Stimulated activated CD8-positive, alpha-beta memory T cell treated with anti-CD3 and anti-CD28 coated beads, Interleukin-12 subunit alpha, Interleukin-12 subunit beta, amount 100 ng/mL, for 1 hour (primary cell): Measurements from ENCODE around the gene SBSN.
A peak's percentile ranks its signal among the peaks of the same experiment; 100 is the strongest.

Experiments used
- DNase-seq: peaks from one replicate; pipeline ENCODE4 v3.0.0-alpha.2; 2020; ENCODE audit warnings: low read depth

Gene SBSN, protein sequence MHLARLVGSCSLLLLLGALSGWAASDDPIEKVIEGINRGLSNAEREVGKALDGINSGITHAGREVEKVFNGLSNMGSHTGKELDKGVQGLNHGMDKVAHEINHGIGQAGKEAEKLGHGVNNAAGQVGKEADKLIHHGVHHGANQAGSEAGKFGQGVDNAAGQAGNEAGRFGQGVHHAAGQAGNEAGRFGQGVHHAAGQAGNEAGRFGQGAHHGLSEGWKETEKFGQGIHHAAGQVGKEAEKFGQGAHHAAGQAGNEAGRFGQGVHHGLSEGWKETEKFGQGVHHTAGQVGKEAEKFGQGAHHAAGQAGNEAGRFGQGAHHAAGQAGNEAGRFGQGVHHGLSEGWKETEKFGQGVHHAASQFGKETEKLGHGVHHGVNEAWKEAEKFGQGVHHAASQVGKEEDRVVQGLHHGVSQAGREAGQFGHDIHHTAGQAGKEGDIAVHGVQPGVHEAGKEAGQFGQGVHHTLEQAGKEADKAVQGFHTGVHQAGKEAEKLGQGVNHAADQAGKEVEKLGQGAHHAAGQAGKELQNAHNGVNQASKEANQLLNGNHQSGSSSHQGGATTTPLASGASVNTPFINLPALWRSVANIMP

DNA sequence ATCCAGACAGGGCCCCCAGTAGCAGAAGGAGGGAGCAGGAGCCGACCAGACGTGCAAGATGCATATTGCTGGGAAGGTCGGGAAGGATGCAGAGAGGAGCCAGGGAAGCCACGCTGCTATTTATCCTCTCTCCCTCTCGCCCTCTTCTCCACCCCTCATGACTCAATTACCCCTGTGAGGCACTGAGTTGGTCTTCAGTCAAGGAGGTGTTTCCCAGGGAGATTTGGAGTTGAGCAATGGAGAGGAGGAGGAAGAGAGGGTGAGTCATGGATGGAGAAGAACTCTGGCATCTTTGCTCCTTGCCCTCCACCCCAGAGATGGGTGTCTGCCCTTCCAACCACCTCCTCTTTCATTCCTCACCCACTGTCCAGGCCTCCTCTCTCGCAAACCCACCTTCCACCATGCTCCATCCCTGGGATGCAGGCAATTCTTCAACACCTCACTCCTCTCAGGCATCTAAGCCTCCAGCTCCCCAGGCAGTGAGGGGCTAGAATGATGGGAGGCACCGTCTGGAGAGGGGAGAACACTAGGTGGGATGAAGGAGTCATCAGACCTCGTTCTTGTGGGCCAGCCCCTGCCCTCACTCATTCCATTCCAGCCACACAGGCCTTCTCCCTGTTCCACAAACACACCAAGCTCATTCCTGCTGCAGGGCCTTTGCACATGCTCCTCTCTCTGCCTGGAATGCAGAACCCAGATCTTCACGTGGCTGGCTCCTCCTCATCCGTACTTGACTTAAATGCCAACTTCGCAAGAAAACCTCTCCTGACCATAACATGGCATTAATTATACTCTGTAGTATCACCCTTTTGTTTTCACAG is at the start of gene SBSN:
SBSN (minus strand) TSS at position 94 of the 821 bp plus-strand sequence; CDS start at position 64, 30 bp downstream.
- DNase-seq, result no peak

DNA sequence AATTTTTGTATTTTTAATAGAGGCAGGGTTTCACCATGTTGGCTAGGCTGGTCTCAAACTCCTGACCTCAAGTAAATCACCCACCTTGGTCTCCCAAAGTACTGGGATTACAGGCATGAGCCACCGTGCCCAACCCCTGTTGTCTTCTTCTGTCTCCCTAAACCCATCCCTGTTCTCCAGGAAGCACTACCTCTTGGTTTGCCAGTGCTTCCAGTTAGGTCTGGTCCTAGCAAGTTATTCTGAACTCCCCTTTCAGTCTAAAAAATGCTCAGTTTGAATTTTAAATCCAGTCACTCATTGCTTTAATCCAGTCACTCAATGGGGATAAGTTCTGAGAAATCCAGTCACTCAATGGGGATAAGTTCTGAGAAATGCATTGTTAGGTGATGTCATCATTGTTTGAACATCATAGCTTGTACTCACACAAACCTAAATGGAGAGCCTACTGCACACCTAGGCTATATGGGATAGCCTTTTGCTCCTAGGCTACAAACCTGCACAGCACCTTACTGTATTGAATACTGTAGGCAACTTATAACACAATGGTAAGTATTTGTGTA is 43.4 kb upstream of the SBSN start:
- no peak for DNase-seq

DNA sequence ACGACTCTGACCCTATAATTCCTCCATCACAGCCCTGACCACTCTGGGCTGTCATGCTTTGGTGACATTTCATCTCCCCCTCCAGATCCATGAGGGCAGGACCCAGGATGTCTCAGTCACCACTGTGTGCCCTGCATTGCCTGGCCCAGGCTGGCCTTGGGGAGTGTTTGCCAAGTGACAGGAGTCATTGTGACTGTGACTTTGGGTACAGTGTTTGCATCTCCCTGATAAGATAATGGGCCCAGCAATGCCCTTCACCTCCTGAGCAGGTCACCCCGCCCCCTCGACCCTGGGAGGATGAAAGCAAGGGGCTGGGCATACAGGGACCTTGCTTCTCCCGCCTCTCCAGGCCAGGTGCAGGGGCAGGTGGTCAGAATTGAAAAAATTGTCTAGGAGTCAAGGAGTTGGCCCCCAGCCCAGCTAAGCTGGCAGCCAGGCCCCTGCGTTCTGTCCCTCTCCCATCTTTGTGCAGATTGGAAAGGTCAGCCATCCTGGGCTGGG is 41.2 kb upstream of the SBSN start:
- DNase-seq, result no peak

DNA sequence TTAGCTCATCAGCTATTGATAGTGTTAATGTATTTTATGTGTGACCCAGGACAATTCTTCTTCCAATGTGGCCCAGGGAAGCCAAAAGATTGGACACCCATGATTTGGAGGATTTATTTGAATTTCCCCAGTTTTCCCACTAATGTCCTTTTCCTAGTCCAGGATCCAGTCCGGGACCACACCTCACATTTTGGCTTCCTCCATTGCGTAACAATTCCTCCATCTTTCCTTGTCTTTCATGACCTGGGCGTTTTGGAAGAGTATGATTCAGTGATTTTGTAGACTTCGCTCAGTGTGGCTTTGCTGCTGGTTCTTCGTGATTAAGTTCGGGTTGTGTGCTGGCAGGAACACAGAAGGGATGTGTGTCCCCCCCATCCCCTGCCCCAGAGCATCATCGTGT is 38.6 kb upstream of the SBSN start:
- DNase-seq, result no peak

DNA sequence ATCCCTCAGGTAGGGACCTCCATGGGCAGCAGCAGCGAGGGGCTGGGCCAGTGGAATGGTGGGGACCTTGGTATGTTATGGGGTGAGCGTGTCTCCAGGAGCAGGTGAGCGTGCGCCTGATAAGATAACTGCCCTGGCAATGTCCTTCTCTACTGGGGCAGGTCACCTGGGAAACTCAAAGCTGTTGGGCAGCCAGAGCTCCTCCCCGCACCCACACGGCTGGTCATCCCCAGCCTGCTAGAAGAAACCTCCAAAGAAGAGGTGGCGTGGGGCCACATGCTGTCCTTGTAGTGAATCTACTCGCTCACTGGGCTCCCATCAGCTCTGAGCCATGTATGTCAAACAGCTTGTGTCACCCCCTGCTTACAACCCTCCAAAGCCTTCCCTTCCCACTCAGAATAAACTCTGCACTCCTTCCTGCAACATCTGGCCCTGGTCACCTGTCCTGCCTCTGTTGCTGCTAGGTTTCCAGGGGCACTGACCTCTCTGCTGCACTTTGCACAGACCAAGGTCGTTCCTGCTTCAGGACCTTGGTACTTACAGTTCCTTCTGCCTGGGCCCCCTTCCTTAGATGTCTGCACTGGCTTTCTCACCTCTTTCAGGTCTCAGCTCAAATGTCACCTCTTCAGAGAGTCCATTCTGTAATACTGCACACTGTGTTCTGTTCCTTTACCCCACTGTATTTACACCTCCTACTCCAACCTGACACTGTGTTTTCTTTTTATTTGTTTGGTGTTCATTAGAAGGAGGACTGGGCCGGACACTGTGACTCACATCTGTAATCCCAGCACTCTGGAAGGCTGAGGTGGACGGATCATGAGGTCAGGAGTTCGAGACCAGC is 37.1 kb upstream of the SBSN start:
- DNase-seq, result no peak

DNA sequence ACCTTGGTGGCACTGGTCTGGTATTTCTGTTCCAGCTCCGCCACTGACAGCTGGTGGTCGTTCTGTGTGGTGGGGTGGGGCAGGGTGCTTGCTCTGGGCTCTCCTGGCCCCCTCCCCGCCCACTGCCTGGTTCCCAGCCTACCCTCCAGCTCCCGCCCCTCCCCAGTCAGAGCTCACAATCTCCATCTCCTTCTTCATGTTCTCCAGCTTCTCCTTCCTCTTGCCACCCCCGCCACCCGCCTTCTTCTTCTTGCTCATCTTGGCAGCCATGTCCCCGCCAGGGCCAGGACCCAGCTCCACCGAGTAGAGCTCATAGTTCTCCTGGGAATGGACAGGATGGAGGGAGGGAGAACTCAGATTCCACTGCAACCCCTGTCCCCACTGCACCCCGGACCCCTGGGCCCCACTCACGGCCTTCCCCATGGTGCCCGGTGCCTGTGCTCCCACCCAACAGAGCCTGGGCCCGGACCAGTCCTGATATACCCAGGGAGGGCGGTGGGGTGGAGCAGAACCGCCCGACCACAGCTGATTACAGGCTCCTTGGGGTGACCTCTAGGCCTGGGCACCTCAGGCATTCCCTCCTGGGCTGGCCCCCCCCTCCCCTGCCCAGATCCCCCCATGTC is 35.2 kb upstream of the SBSN start, which contains the start of gene ATP4A:
ATP4A (minus strand) TSS at position 452 of the 623 bp plus-strand sequence; CDS start at position 423, 29 bp downstream.
- DNase-seq, result no peak

DNA sequence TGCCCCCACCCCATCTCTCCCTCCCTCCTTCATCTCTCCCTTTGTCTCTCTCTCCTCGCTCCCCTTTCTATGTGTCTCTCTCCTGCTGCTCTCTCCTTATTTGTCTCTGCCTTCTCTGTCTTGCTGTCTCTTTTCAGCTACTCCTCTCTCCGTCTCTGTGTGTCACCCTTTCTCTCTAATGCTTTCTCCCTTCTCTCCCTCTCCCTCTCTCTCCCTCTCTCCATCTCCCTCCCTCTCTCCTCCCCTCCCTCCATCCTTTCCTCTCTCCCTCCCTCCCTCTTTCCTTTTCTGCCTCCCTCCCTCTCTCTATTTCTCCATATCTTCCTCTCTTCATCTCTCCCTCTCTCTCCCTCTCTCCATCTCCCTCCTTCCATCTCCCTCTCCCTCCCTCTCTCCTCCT is 34.7 kb upstream of the SBSN start:
- no peak for DNase-seq

DNA sequence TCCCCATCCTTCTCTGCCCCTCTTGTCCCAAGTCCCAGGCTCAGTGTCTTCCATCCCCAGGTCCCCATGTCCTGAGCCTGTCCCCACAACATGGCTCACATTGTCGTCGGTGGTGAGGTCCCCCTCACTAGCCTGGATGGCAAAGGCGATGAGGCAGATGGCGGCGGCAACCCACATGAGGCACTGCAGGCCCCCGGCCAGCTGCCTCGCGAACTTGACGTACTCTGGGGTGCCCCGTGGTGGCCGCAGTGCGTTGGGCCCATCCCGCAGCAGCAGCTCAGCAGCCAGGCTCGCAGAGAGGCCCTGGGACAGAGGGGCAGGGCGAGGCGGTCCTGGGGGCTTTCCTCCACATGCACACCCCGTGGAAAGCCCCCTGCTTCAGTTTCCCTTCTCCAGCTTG is 34.2 kb upstream of the SBSN start:
- DNase-seq, result no peak

DNA sequence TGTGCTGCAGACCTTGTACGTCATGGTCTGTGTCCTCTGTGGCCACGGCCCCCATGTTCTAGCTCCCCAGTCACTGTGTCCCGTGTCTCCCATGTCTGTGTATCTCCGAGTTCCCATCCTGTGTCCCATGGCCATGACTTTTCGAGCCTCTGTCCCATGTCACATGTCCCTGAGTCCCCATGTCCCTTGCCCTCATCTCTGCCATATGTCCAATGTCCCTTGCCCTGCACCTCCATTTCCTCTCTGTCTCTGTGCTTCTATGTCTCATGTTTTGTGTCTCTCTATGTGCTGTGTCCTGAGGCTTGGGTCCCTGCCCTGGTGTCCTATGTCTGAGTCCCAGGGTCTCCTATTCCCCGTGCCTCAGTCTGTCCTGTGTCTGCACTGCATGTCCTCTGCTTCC is 33.3 kb upstream of the SBSN start:
- no peak for DNase-seq

DNA sequence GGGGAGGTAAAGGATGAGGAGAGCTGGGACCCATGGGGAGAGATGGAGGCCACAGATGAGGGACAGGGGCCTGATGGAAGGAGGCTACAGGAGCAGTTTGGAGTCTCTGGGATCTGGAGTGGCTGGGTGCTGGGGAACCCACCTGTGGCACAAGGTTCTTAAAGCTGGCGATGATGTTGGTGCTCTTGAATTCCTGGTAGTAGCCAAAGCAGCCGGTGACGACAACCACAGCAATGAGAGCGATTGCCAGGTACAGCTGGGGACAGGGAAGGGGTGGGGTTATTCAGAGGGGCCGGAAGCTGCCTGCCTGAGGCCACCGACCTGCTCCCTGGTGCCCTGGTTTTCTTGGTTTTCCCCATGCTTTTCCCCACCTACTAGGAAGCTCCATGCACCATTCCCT is 32.6 kb upstream of the SBSN start:
- DNase-seq, result no peak

DNA sequence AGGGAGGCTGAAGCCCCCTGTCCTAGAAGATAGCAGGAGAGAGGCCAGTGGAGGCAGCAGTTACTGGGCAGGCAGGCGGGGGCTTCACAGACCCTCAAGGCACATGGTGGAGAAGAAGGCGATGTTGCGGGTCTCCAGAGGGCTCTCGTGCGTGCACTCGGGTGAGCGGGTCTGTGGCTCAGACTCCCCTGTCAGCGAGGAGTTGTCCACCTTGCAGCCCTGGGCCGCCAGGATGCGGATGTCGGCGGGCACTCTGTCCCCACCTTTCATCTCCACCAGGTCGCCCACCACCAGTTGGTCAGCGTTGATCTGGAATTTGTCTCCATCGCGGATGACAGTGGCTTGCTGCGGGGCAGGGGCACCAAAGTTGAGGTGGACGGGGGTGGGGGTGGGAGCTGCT is 32.2 kb upstream of the SBSN start:
- DNase-seq, result no peak

DNA sequence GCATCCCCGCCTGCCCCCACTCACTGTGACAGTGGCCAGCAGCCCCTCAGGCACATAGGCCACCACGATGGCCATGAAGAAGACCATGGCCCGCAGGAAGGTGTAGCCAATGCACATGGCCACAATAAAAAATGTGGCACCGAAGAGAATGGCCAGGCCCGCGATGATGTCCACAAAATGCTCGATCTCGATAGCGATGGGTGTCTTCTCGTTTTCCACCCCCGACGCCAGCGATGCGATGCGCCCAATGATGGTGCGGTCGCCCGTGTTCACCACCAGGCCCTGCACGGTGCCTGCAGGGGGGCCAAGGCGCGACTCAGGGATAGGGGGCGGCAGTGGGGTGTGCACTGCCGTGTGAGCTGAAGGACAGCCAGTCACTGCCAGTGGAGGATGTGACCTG is 31.7 kb upstream of the SBSN start:
- DNase-seq, result no peak

DNA sequence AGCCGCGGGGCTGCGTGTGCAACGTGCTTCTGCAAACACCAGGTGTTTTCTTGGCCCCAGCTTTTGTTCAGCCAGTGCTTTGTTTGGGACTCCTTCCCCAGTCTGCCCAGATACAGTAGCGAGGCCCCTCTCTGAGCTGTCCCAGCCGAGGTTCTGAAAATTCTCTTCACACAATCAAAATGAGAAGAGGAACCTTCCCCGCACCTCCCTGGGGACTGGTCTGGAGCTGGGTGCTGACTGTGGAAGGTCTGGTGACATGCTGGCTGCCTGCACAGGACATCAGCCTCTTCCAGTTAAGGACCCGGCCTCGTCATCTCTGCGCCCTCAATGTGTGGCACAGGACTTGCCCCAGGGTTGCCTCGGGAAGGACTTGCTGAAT is 31.2 kb upstream of the SBSN start:
- no peak for DNase-seq

DNA sequence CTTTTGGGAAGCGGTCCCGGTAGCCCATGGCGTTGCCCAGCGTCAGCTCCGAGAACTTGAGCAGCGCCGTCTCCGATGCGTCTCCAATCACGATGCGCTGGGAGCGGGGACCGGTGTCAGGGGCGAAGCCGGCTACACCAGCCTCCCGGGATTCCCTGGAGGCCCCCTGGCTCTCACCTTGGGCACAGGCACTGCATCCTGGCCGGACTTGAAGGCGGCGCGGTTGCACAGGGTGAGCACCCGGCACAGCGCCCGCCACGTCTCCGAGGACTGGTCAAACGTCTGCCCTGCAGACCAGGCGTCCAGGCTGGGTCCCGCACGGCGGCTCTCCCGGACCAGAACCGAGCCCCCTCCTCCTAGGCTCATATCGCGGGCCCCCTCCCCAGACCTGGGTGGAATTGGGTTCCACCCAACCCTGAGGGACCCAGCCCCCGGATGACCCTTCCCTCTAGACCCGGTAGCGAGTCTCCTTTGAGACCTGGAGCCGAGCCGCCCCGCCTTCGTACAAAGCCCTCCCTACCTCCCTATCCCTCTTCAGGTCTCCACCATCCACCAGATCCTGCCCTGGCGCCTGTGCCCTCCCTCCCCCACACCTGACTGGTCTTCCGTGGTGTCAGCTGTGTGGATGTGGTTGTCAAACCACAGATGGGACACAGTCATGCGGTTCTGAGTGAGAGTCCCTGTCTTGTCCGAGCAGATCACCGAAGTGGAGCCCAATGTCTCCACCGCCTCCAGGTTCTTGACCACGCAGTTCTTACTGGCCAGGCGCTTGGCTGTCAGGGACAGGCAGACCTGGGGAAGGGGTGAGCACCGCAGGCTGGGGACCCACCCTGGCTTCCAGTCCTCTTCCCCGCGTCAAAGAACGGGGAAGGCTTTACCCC is 30.5 kb upstream of the SBSN start:
- no peak for DNase-seq

DNA sequence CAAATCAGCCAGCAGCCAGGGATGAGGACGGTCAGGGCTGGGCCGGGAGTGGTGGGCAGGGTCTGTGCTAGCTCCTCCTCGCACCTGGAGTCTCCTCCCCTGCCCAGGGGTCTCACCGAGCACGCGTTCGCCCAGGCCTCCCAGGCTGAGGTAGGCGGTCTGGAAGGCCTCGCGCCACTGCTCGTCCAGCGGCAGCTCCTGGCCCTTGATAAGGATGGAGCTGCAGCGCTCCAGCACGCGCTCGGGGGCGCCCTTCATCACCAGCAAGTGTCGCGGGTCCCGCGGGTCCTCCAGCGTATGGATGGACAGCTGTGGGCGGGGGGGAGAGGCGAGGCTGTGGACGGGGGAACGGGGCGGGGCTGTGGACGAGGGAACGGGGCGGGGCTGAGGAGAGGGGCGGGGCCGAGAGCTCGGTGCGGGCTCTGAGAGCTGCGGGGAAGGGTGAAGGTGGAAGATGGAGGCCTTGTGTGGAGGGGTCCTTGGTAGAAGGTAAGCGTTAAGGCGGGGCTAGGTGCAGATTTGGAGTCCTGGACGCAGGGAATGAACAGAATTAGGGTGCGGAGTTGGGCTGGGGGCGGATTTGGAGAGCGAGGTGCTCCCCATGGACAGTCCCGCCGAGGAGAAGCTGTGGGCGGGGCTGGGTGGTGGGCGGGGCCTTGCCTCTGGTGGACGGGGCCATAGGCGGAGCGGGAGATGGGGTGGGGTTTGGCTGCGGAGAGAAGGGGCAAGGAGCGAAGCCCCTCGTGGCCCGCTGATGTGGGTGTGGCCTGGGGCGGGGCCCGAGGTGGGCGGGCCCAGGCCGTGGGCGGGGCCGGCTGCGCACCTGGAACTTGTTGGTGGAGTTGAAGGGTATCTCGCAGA is 29.7 kb upstream of the SBSN start:
- peak; percentile 16 for DNase-seq

DNA sequence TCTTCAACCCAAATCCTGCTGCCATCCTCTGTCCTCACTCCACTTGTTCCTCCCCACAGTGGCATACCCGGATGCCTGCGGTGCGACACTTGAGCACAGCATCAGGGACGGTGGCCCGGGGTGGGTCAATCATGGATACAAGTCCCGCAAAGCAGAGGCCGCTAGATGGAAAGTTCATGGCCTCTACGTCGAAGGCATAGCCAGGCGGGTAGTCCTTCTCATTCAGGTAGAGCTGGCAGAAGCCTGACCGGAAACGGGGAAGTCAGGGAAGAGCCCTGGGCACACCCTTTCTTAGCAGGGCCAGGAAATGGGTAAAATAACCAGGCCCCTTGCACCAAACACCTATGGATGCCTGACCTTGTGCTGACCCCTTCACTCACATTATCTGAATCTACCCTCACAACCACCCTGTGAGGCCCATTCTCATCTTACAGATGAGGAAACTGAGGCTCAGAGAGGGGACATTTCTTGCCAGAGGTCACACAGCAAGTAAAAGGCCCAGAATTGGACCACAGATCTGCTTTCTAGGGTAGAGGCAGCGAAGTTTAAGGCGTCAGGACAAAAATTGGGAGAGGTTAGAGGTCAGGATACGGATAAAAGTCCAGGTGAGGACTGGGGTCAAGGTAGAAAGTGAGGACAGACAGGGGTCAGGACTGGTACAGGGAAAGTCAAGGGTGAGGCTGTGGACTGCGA is 28.9 kb upstream of the SBSN start:
- DNase-seq, result no peak

DNA sequence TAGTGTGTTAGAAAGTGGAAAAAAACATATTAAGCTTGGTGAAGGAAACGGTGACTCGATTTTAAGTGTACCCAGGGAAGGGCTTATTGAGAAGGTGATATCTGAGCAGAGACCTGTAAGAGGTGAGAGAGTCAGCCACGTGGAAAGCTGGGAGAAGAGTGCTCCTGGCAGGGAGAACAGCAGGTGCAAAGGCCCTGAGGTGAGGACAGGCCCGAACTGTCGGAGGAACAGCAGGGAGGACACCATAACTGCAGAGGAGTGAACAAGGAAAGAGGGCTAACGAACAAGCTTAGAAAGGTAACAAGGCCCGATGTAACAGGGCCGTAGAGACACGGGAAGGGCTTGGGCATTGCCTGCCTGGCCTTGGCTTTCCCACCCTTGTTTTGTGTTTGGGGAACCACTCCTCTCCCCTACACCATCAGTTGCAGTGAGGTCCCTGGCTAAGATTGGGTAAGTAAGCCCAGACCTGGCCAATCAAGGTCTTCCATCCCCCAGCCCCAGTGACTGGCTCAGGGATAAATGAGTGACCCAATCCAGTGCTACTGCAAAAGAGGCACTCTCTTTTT is 28.0 kb upstream of the SBSN start:
- no peak for DNase-seq
